DND-41 (cell line): ENCODE measurements around the gene TBX6.

Experiments
- CTCF ChIP-seq: IDR thresholded peaks from 2 replicates; pipeline ENCODE4 v1.5.1; 2012; ENCODE audit warnings: borderline replicate concordance, low read length, moderate library complexity, mild to moderate bottlenecking; ENCODE audit not compliant: poor library complexity, severe bottlenecking; ENCODE audit errors: extremely low read depth
- EZH2 ChIP-seq: IDR thresholded peaks from 3 replicates; pipeline ENCODE4 v1.6.1; 2012; ENCODE audit warnings: borderline replicate concordance, low read depth, mild to moderate bottlenecking, moderate library complexity, low read length, inconsistent platforms; ENCODE audit not compliant: severe bottlenecking

- TF ChIP-seq CTCF: no peak
- no peak for TF ChIP-seq EZH2
Measured at GRCh38 chr16:30064729-30065101, 27.0 kb downstream of the TBX6 start.
